HCT116 (cell line): ENCODE data around the gene SYTL4. TPM values are rescaled to one million over a fixed set of nuclear protein-coding genes. Genes with fewer than 3 reads are reported as not detected.

Experiments
- ATAC-seq: fragments of 200-7000 bp; cut with Tn5 transposase; 2 replicates; pipeline ENCODE4 v1.9.1; 2020; ENCODE audit warnings: mild to moderate bottlenecking, moderate library complexity
- BruUV-seq: library from RNA; stranded (reverse); fragments of 400-500 nt; replicated peaks from 2 replicates; lab custom pipeline; 2021; lab: Mats Ljungman, UMichigan
- CTCF ChIA-PET: fragments of 300-600 bp; sonication (Branson Sonifier 250); formaldehyde crosslinking; loops from one replicate; lab custom pipeline; 2021; ENCODE audit warnings: antibody characterized with exemption; lab: Charles Lee
- POLR2A ChIA-PET: fragments of 300-600, 350-600 bp; sonication (Branson Sonifier 250); formaldehyde crosslinking; loops from one replicate; lab custom pipeline; 2021; ENCODE audit warnings: antibody characterized with exemption; lab: Charles Lee
- RAD21 ChIA-PET, 2 experiments: fragments of 300-600 bp; sonication (Branson Sonifier 250); formaldehyde crosslinking; loops; one replicate each; lab custom pipeline; 2023; ENCODE audit warnings: low total read pairs in 2 of 2; ENCODE audit not compliant: uncharacterized antibody in 2 of 2, unreplicated experiment in 2 of 2, low non-redundant PET in 1 of 2; lab: Charles Lee
- DNase-seq: peaks from one replicate; pipeline ENCODE4 v3.0.0-alpha.2; 2010; ENCODE audit warnings: low read depth, low spot score
- H2AFZ ChIP-seq: fragments of 200-600 bp; shearing (Covaris generic), sonication (generic); 2 replicates; pipeline ENCODE4 v1.6.1; 2017; ENCODE audit warnings: low read depth, mixed run types, mixed read lengths, antibody characterized with exemption, low read length; ENCODE audit not compliant: poor library complexity, severe bottlenecking
- H3K27ac ChIP-seq: 2 replicates; pipeline ENCODE4 v1.5.1; 2012; ENCODE audit warnings: low read depth, low read length
- H3K27me3 ChIP-seq: fragments of 200-600 bp; sonication (generic); 2 replicates; pipeline ENCODE4 v1.6.1; 2016; ENCODE audit warnings: mixed run types, low read length, mixed read lengths; ENCODE audit not compliant: insufficient read depth
- H3K36me3 ChIP-seq, 2 experiments: fragments of 200-500 bp in 1 of 2; fragments of 200-600 bp in 1 of 2; sonication (Bioruptor generic) in 1 of 2; sonication (generic) in 1 of 2; 2 replicates each; pipeline versions ENCODE4 v1.5.1 to v1.6.1; 2014 to 2016; ENCODE audit warnings: low read length in 2 of 2, inconsistent platforms in 1 of 2, mixed read lengths in 1 of 2, mixed run types in 1 of 2; ENCODE audit not compliant: insufficient read depth in 2 of 2, control insufficient read depth in 1 of 2
- H3K4me1 ChIP-seq, 2 experiments: fragments of 200-600 bp in 1 of 2; sonication (generic) in 1 of 2; 2 replicates each; pipeline versions ENCODE4 v1.5.1 to v1.6.1; 2012 to 2017; ENCODE audit warnings: low read length in 2 of 2, inconsistent platforms in 1 of 2, mild to moderate bottlenecking in 1 of 2, mixed read lengths in 1 of 2, mixed run types in 1 of 2, moderate library complexity in 1 of 2; ENCODE audit not compliant: insufficient read depth in 2 of 2, control insufficient read depth in 1 of 2
- H3K4me2 ChIP-seq: fragments of 200-600 bp; sonication (generic); 2 replicates; pipeline ENCODE4 v1.6.1; 2017; ENCODE audit warnings: mixed run types, low read length, mixed read lengths
- H3K4me3 ChIP-seq, 2 experiments: fragments of 200-600 bp in 1 of 2; sonication (generic) in 1 of 2; replicated peaks in 1 of 2; 2 replicates each; pipeline ENCODE4 v1.5.1; 2011 to 2016; ENCODE audit warnings: low read length in 2 of 2, control low read depth in 1 of 2, low read depth in 1 of 2, mild to moderate bottlenecking in 1 of 2, mixed read lengths in 1 of 2, mixed run types in 1 of 2
- H3K79me2 ChIP-seq: fragments of 200-600 bp; sonication (generic); 2 replicates; pipeline ENCODE4 v1.6.1; 2017; ENCODE audit warnings: mild to moderate bottlenecking, mixed run types, low read length, moderate library complexity, mixed read lengths; ENCODE audit not compliant: insufficient read depth
- H3K9ac ChIP-seq: fragments of 200-600 bp; sonication (generic); 2 replicates; pipeline ENCODE4 v1.6.1; 2016; ENCODE audit warnings: low read length, mixed read lengths
- H3K9me2 ChIP-seq: fragments of 200-600 bp; sonication (generic), shearing (Covaris generic); 2 replicates; pipeline ENCODE4 v1.6.1; 2017; ENCODE audit warnings: mixed run types, mild to moderate bottlenecking, moderate library complexity; ENCODE audit not compliant: insufficient read depth
- H3K9me3 ChIP-seq, 2 experiments: fragments of 200-500 bp in 1 of 2; fragments of 200-600 bp in 1 of 2; sonication (Bioruptor generic) in 1 of 2; sonication (generic) in 1 of 2; 2 replicates each; pipeline ENCODE4 v1.6.1; 2014 to 2017; ENCODE audit warnings: low read length in 2 of 2, mixed read lengths in 2 of 2, inconsistent platforms in 1 of 2, low read depth in 1 of 2, mild to moderate bottlenecking in 1 of 2, mixed run types in 1 of 2, moderate library complexity in 1 of 2; ENCODE audit not compliant: control insufficient read depth in 1 of 2, insufficient read depth in 1 of 2
- H4K20me1 ChIP-seq: fragments of 200-600 bp; sonication (generic), shearing (Covaris generic); 2 replicates; pipeline ENCODE4 v1.6.1; 2017; ENCODE audit warnings: mixed run types, mild to moderate bottlenecking, moderate library complexity; ENCODE audit not compliant: insufficient read depth
- ATF3 ChIP-seq: IDR thresholded peaks from 2 replicates; pipeline ENCODE4 v1.6.1; 2012
- CBX3 ChIP-seq: IDR thresholded peaks from 2 replicates; pipeline ENCODE4 v1.6.1; 2012; ENCODE audit warnings: low read depth
- EZH2 ChIP-seq: fragments of 200-600 bp; sonication (generic); IDR thresholded peaks from 2 replicates; pipeline ENCODE4 v1.6.1; 2017; ENCODE audit warnings: antibody characterized with exemption, mixed run types
- MAX ChIP-seq: IDR thresholded peaks from 2 replicates; pipeline ENCODE4 v1.6.1; 2012
- POLR2AphosphoS5 ChIP-seq: IDR thresholded peaks from 2 replicates; pipeline ENCODE4 v1.6.1; 2011; ENCODE audit warnings: mild to moderate bottlenecking, low read depth, low read length, moderate library complexity
- RAD21 ChIP-seq: IDR thresholded peaks from 2 replicates; pipeline ENCODE4 v1.6.1; 2012; ENCODE audit warnings: low read depth, mild to moderate bottlenecking
- REST ChIP-seq: IDR thresholded peaks from 2 replicates; pipeline ENCODE4 v1.6.1; 2012; ENCODE audit warnings: low read depth
- SRF ChIP-seq: IDR thresholded peaks from 2 replicates; pipeline ENCODE4 v1.6.1; 2012; ENCODE audit warnings: low read depth
- TCF7L2 ChIP-seq: IDR thresholded peaks from 2 replicates; pipeline ENCODE4 v1.7.0; 2011; ENCODE audit warnings: borderline replicate concordance, inconsistent platforms; ENCODE audit not compliant: insufficient read depth, insufficient read length; ENCODE audit errors: extremely low read depth
- ZBTB33 ChIP-seq: IDR thresholded peaks from 2 replicates; pipeline ENCODE4 v1.6.1; 2011; ENCODE audit warnings: mild to moderate bottlenecking, low read length, moderate library complexity; ENCODE audit not compliant: insufficient replicate concordance; ENCODE audit errors: extremely low read depth
- ZFX ChIP-seq: fragments of 450-650 bp; IDR thresholded peaks from 2 replicates; pipeline ENCODE4 v1.6.1; 2017
- ZNF274 ChIP-seq: fragments of 200-500 bp; sonication (Bioruptor generic); IDR thresholded peaks from 2 replicates; pipeline ENCODE4 v1.6.1; 2014; ENCODE audit warnings: mild to moderate bottlenecking, low read depth, low read length, inconsistent platforms
- intact Hi-C: fragments of 100-400 bp; cut with micrococcal nuclease; formaldehyde crosslinking; loops from 2 replicates; pipeline ENCODE4 v1.10.0; 2022
- total RNA-seq: library from RNA; stranded (reverse); gene quantifications from one replicate; pipeline ENCODE4 v1.2.1, GENCODE V29; 2021; ENCODE audit not compliant: unreplicated experiment

The SYTL4 gene
- total RNA-seq, 1 experiment from 2014 or later: 8.8 TPM

GRCh38 chrX:100645106-100645505 is 86.8 kb downstream of the SYTL4 start:
- TF ChIP-seq ZFX (no peak), POLR2AphosphoS5 (no peak), ATF3 (no peak), MAX (no peak), RAD21 (no peak), ZNF274 (no peak), CBX3 (no peak), EZH2 (no peak), ZBTB33 (no peak), SRF (no peak), TCF7L2 (no peak), REST (no peak)
- Histone ChIP-seq H3K4me1 (peaks cover 23 to 70% of the 10 kb centered on the region in 2 experiments), H2AFZ (no peak overlapping the region), H3K4me3 (peak overlapping the region in 1 of 2 experiments; percentile 52; a peak in 1 of 4 replicates), H3K9me2 (no peaks in the 10 kb centered on the region), H3K79me2 (no peaks in the 10 kb centered on the region), H3K27me3 (no peaks in the 10 kb centered on the region), H3K4me2 (peak overlapping the region; percentile 75), H3K9me3 (no peaks in the 10 kb centered on the region), H4K20me1 (no peaks in the 10 kb centered on the region), H3K36me3 (no peaks in the 10 kb centered on the region), H3K9ac (peak overlapping the region; percentile 42; the same call in 1 of the 2 replicates), H3K27ac (no peak overlapping the region)
- ATAC-seq (no peak), DNase-seq (no peak)
- ChIA-PET CTCF (no interaction called here), RAD21 (no interaction called here), POLR2A (no interaction called here)
- intact Hi-C loops: no loop called here
- BruUV-seq: no TSS peak
